Skeletal muscle tissue (tissue), 4 donors: ENCODE measurements around the gene MARVELD1. TPM values are rescaled to one million over a fixed set of nuclear protein-coding genes. Genes with fewer than 3 reads are reported as not detected.
A peak's percentile ranks its signal among the peaks of the same experiment; 100 is the strongest.

Source experiments
- H3K27ac ChIP-seq: one replicate; pipeline ENCODE4 v1.7.0; 2013; ENCODE audit warnings: mild to moderate bottlenecking, low read depth, low read length, inconsistent platforms
- H3K27me3 ChIP-seq, 3 donors: one replicate each; pipeline ENCODE4 v1.7.0; 2013; ENCODE audit warnings: low read length in 3 of 3; ENCODE audit not compliant: control insufficient read depth in 3 of 3, insufficient read depth in 3 of 3
- H3K36me3 ChIP-seq, 3 donors: one replicate each; pipeline ENCODE4 v1.7.0; 2013; ENCODE audit warnings: low read length in 3 of 3; ENCODE audit not compliant: control insufficient read depth in 3 of 3, insufficient read depth in 3 of 3
- H3K4me1 ChIP-seq, 3 donors: one replicate each; pipeline ENCODE4 v1.7.0; 2013; ENCODE audit warnings: low read length in 3 of 3, mild to moderate bottlenecking in 3 of 3; ENCODE audit not compliant: control insufficient read depth in 3 of 3, insufficient read depth in 3 of 3
- H3K4me3 ChIP-seq, 3 donors: one replicate each; pipeline ENCODE4 v1.7.0; 2013; ENCODE audit warnings: low read length in 3 of 3
- H3K9ac ChIP-seq, 3 donors: one replicate each; pipeline ENCODE4 v1.7.0; 2013; ENCODE audit warnings: low read length in 3 of 3, mild to moderate bottlenecking in 3 of 3, moderate library complexity in 2 of 3, low read depth in 1 of 3
- H3K9me3 ChIP-seq, 3 donors: one replicate each; pipeline ENCODE4 v1.7.0; 2013; ENCODE audit warnings: low read length in 3 of 3; ENCODE audit not compliant: control insufficient read depth in 3 of 3
- total RNA-seq: library from RNA; depleted of rRNA; stranded (reverse); fragments of >200 nt; gene quantifications from one replicate; pipeline ENCODE4 v1.2.3, GENCODE V29; 2014
- donor health status: Osteomylitis.

Gene MARVELD1
- total RNA-seq, 1 donor from 2014 or later: 17.2 TPM

- no peak overlapping the region for H3K4me3 ChIP-seq
- no peak overlapping the region for H3K27ac ChIP-seq
- H3K36me3 ChIP-seq: peaks cover 0 to 5% (median 0%) of the 10 kb centered on the region in 3 donors
Measured at GRCh38 chr10:97719602-97720001, 6.1 kb downstream of the MARVELD1 start.

GRCh38 chr10:97721871-97722780 lies 8.6 kb downstream of the MARVELD1 start:
- Histone ChIP-seq H3K9ac (no peak overlapping the region), H3K36me3 (peaks cover 0 to 5% (median 0%) of the 10 kb centered on the region in 3 donors), H3K9me3 (no peaks in the 10 kb centered on the region), H3K4me1 (peaks cover 13 to 16% (median 15%) of the 10 kb centered on the region in 3 donors), H3K27ac (no peak overlapping the region), H3K4me3 (no peak overlapping the region), H3K27me3 (peaks cover 0 to 2% (median 0%) of the 10 kb centered on the region in 3 donors)

More at GRCh38 chr10:97719602-97720001, 6.1 kb downstream of the MARVELD1 start:
- peaks cover 10 to 28% (median 15%) of the 10 kb centered on the region in 3 donors for H3K4me1 ChIP-seq
- peaks cover 0 to 10% (median 0%) of the 10 kb centered on the region in 3 donors for H3K27me3 ChIP-seq
- H3K9ac ChIP-seq: no peak overlapping the region
- no peaks in the 10 kb centered on the region for H3K9me3 ChIP-seq

- H3K4me3 ChIP-seq: no peak overlapping the region
- peaks cover 0 to 5% (median 0%) of the 10 kb centered on the region in 3 donors for H3K36me3 ChIP-seq
- H3K27me3 ChIP-seq: peaks cover 0 to 2% (median 0%) of the 10 kb centered on the region in 3 donors
- peaks cover 13 to 15% (median 13%) of the 10 kb centered on the region in 3 donors for H3K4me1 ChIP-seq
- no peaks in the 10 kb centered on the region for H3K9me3 ChIP-seq
- H3K9ac ChIP-seq: no peak overlapping the region
- H3K27ac ChIP-seq: no peak overlapping the region
Measured at GRCh38 chr10:97723001-97723400, 9.5 kb downstream of the MARVELD1 start.

- no peaks in the 10 kb centered on the region for H3K36me3 ChIP-seq
- H3K4me1 ChIP-seq: peaks cover 3 to 4% (median 4%) of the 10 kb centered on the region in 3 donors
- no peak overlapping the region for H3K9ac ChIP-seq
- no peak overlapping the region for H3K27ac ChIP-seq
- H3K4me3 ChIP-seq: no peak overlapping the region
- peaks cover 0 to 2% (median 0%) of the 10 kb centered on the region in 3 donors for H3K27me3 ChIP-seq
- no peaks in the 10 kb centered on the region for H3K9me3 ChIP-seq
Measured at GRCh38 chr10:97724341-97724941, 10.9 kb downstream of the MARVELD1 start.

- Histone ChIP-seq H3K9ac (no peak overlapping the region), H3K27me3 (peaks cover 0 to 2% (median 0%) of the 10 kb centered on the region in 3 donors), H3K9me3 (no peaks in the 10 kb centered on the region), H3K4me1 (peaks cover 0 to 4% (median 2%) of the 10 kb centered on the region in 3 donors), H3K36me3 (no peaks in the 10 kb centered on the region), H3K27ac (no peak overlapping the region), H3K4me3 (peak overlapping the region in 2 of 3 donors; percentile 13 to 54)
Measured at GRCh38 chr10:97726636-97727178, 13.2 kb downstream of the MARVELD1 start.

- H3K27me3 ChIP-seq: peaks cover 0 to 2% (median 0%) of the 10 kb centered on the region in 3 donors
- H3K9me3 ChIP-seq: no peaks in the 10 kb centered on the region
- no peak overlapping the region for H3K27ac ChIP-seq
- no peak overlapping the region for H3K4me3 ChIP-seq
- H3K9ac ChIP-seq: no peak overlapping the region
- H3K36me3 ChIP-seq: no peaks in the 10 kb centered on the region
- peaks cover 0 to 4% (median 2%) of the 10 kb centered on the region in 3 donors for H3K4me1 ChIP-seq
Measured at GRCh38 chr10:97729014-97729413, 15.5 kb downstream of the MARVELD1 start.

- Histone ChIP-seq H3K27ac (no peak overlapping the region), H3K9me3 (no peaks in the 10 kb centered on the region), H3K9ac (no peak overlapping the region), H3K27me3 (peaks cover 0 to 2% (median 0%) of the 10 kb centered on the region in 3 donors), H3K4me1 (peaks cover under 1 to 5% (median 3%) of the 10 kb centered on the region in 3 donors), H3K36me3 (no peaks in the 10 kb centered on the region), H3K4me3 (no peak overlapping the region)
Measured at GRCh38 chr10:97731346-97732051, 18.0 kb downstream of the MARVELD1 start.

GRCh38 chr10:97732052-97732359 lies 18.5 kb downstream of the MARVELD1 start:
- Histone ChIP-seq H3K4me3 (no peak overlapping the region), H3K9ac (no peak overlapping the region)

GRCh38 chr10:97733256-97733655 lies 19.7 kb downstream of the MARVELD1 start:
- Histone ChIP-seq H3K4me3 (no peak overlapping the region), H3K4me1 (peaks cover 11 to 17% (median 14%) of the 10 kb centered on the region in 3 donors), H3K9ac (no peak overlapping the region), H3K27ac (no peak overlapping the region), H3K36me3 (no peaks in the 10 kb centered on the region), H3K27me3 (no peaks in the 10 kb centered on the region), H3K9me3 (no peaks in the 10 kb centered on the region)

More at GRCh38 chr10:97732052-97732359, 18.5 kb downstream of the MARVELD1 start:
- Histone ChIP-seq H3K27me3 (no peaks in the 10 kb centered on the region), H3K27ac (no peak overlapping the region), H3K4me1 (peaks cover 3 to 5% (median 5%) of the 10 kb centered on the region in 3 donors), H3K36me3 (no peaks in the 10 kb centered on the region), H3K9me3 (no peaks in the 10 kb centered on the region)
